Endothelial cell of umbilical vein (primary cell): ENCODE measurements around the gene MYLK. TPM values are rescaled to one million over a fixed set of nuclear protein-coding genes. Genes with fewer than 3 reads are reported as not detected.

Experiments used
- BruUV-seq: library from RNA; stranded (reverse); fragments of 400-500 nt; replicated peaks from 2 replicates; lab custom pipeline; 2021; lab: Mats Ljungman, UMichigan
- CTCF ChIA-PET: fragments of 300-600, 350-600 bp; sonication (Branson Sonifier 250); formaldehyde crosslinking; loops from one replicate; lab custom pipeline; 2021; ENCODE audit warnings: antibody characterized with exemption, inconsistent platforms; lab: Charles Lee
- POLR2A ChIA-PET: fragments of 300-600, 350-600 bp; sonication (Branson Sonifier 250); formaldehyde crosslinking; loops from one replicate; lab custom pipeline; 2021; ENCODE audit warnings: antibody characterized with exemption, inconsistent platforms; lab: Charles Lee
- DNase-seq: peaks from one replicate; pipeline ENCODE4 v3.0.0-alpha.2; 2011; ENCODE audit warnings: low read depth, low spot score
- FAIRE-seq: peaks from 2 replicates; lab custom pipeline; 2011; peaks lifted over from hg19 to GRCh38; lab: Jason Lieb, UNC
- H2AFZ ChIP-seq: 2 replicates; pipeline ENCODE4 v1.6.0; 2012; ENCODE audit warnings: low read depth, low read length, control low read depth, inconsistent platforms
- H3K27ac ChIP-seq: 2 replicates; pipeline ENCODE4 v1.5.1; 2011; ENCODE audit warnings: low read depth, mild to moderate bottlenecking, control low read depth, low read length, moderate library complexity; ENCODE audit not compliant: insufficient read depth
- H3K27me3 ChIP-seq, 2 experiments: 2 replicates each; pipeline versions ENCODE4 v1.6.0 to v1.6.1; 2011; ENCODE audit warnings: low read length in 2 of 2, mixed read lengths in 1 of 2; ENCODE audit not compliant: control insufficient read depth in 2 of 2, insufficient read depth in 2 of 2
- H3K36me3 ChIP-seq, 2 experiments: 2 replicates in 1 of 2; 3 replicates in 1 of 2; pipeline ENCODE4 v1.5.1; 2011; ENCODE audit warnings: low read length in 2 of 2, mild to moderate bottlenecking in 1 of 2, moderate library complexity in 1 of 2; ENCODE audit not compliant: control insufficient read depth in 2 of 2, insufficient read depth in 2 of 2; ENCODE audit errors: extremely low read depth in 1 of 2
- H3K4me1 ChIP-seq: 3 replicates; pipeline ENCODE4 v1.5.1; 2011; ENCODE audit warnings: mild to moderate bottlenecking, low read length; ENCODE audit not compliant: control insufficient read depth, insufficient read depth; ENCODE audit errors: extremely low read depth
- H3K4me2 ChIP-seq: 2 replicates; pipeline ENCODE4 v1.6.1; 2011; ENCODE audit warnings: low read length, control low read depth, mixed read lengths; ENCODE audit not compliant: insufficient read depth
- H3K4me3 ChIP-seq, 3 experiments: fragments of 200-600 bp in 1 of 3; sonication (generic), shearing (Covaris generic) in 1 of 3; replicated peaks in 1 of 3; 2 replicates each; pipeline ENCODE4 v1.5.1; 2011 to 2016; ENCODE audit warnings: control low read depth in 3 of 3, low read length in 3 of 3, mild to moderate bottlenecking in 2 of 3, inconsistent platforms in 1 of 3, low read depth in 1 of 3, moderate library complexity in 1 of 3; ENCODE audit not compliant: insufficient read depth in 1 of 3
- H3K79me2 ChIP-seq: 2 replicates; pipeline ENCODE4 v1.6.0; 2012; ENCODE audit warnings: low read length, inconsistent platforms; ENCODE audit not compliant: control insufficient read depth, insufficient read depth
- H3K9ac ChIP-seq: replicated peaks from 2 replicates; pipeline ENCODE3; 2011; ENCODE audit warnings: low read length, control low read depth; ENCODE audit not compliant: insufficient read depth; ENCODE audit errors: extremely low read depth
- H3K9me1 ChIP-seq: replicated peaks from 3 replicates; pipeline ENCODE4 v1.6.0; 2011; ENCODE audit warnings: mild to moderate bottlenecking, low read length; ENCODE audit not compliant: control insufficient read depth, insufficient read depth; ENCODE audit errors: extremely low read depth
- H3K9me3 ChIP-seq: replicated peaks from 2 replicates; pipeline ENCODE4 v1.5.1; 2012; ENCODE audit warnings: low read length, inconsistent platforms; ENCODE audit not compliant: control insufficient read depth, insufficient read depth
- H4K20me1 ChIP-seq: replicated peaks from 2 replicates; pipeline ENCODE3; 2011; ENCODE audit warnings: mild to moderate bottlenecking, low read length; ENCODE audit not compliant: control insufficient read depth, insufficient read depth; ENCODE audit errors: extremely low read depth
- EZH2 ChIP-seq: IDR thresholded peaks from 2 replicates; pipeline ENCODE4 v1.6.1; 2012; ENCODE audit warnings: borderline replicate concordance, low read depth, mild to moderate bottlenecking, moderate library complexity, low read length, inconsistent platforms; ENCODE audit not compliant: severe bottlenecking
- GATA2 ChIP-seq: IDR thresholded peaks from 2 replicates; pipeline ENCODE4 v1.7.0; 2011; ENCODE audit warnings: low read depth, mild to moderate bottlenecking, moderate library complexity, mixed read lengths, low read length; ENCODE audit not compliant: insufficient read length, insufficient read depth
- JUN ChIP-seq: IDR thresholded peaks from 2 replicates; pipeline ENCODE4 v1.6.1; 2011; ENCODE audit warnings: borderline replicate concordance, low read depth; ENCODE audit not compliant: insufficient read length, insufficient read depth
- MYC ChIP-seq: IDR thresholded peaks from one replicate; pipeline ENCODE4 v1.6.1; 2011; ENCODE audit warnings: mild to moderate bottlenecking, low read depth, low read length
- POLR2A ChIP-seq: IDR thresholded peaks from 2 replicates; pipeline ENCODE4 v1.6.1; 2012; ENCODE audit warnings: low read depth, mild to moderate bottlenecking, control low read depth, low read length
- POLR2AphosphoS5 ChIP-seq: IDR thresholded peaks from 2 replicates; pipeline ENCODE4 v1.6.1; 2012; ENCODE audit warnings: low read depth, mild to moderate bottlenecking, control low read depth, low read length, moderate library complexity; ENCODE audit not compliant: insufficient read depth
- dilution Hi-C: fragments of 300-500 bp; cut with MboI; formaldehyde crosslinking; loops from one replicate; pipeline ENCODE4 v1.15.0; 2019; ENCODE audit warnings: low sequenced_read_pairs; ENCODE audit not compliant: extremely low pct_ligation_motif_present
- intact Hi-C: fragments of 100-400 bp; cut with micrococcal nuclease; formaldehyde crosslinking; loops from one replicate; pipeline ENCODE4 v1.10.0; 2022
- polyA plus RNA-seq, 4 experiments: library from polyadenylated mRNA; depleted of rRNA in 3 of 4; stranded (reverse) in 3 of 4; unstranded in 1 of 4; fragments of >200 nt; gene quantifications; 2 replicates each; pipeline versions ENCODE4 v1.2.1 to v1.2.3, GENCODE V29; 2011 to 2012; ENCODE audit warnings: missing spikeins in 1 of 4
- total RNA-seq: library from RNA; stranded (reverse); gene quantifications from 2 replicates; pipeline ENCODE4 v1.2.3, GENCODE V29; 2021
- TF ChIP-seq, protein P1 (sequence below): IDR thresholded peaks from 2 replicates; pipeline ENCODE4 v1.6.1; 2011; ENCODE audit not compliant: insufficient read depth, insufficient read length
- TF ChIP-seq, protein P2 (sequence below), 2 donors: IDR thresholded peaks; 1 replicate in 1 of 2; 2 replicates in 1 of 2; pipeline ENCODE4 v1.5.1; 2011; ENCODE audit warnings: low read length in 2 of 2, mild to moderate bottlenecking in 2 of 2, moderate library complexity in 2 of 2, control low read depth in 1 of 2, inconsistent platforms in 1 of 2, low read depth in 1 of 2; ENCODE audit not compliant: insufficient read depth in 1 of 2; ENCODE audit errors: extremely low read depth in 1 of 2

Gene MYLK
- total and polyA plus RNA-seq, 2 donors (not counting 3 experiments of a cell fraction or from before 2014, with no cell fraction given) = 10.0 to 22.2 TPM

DNA sequence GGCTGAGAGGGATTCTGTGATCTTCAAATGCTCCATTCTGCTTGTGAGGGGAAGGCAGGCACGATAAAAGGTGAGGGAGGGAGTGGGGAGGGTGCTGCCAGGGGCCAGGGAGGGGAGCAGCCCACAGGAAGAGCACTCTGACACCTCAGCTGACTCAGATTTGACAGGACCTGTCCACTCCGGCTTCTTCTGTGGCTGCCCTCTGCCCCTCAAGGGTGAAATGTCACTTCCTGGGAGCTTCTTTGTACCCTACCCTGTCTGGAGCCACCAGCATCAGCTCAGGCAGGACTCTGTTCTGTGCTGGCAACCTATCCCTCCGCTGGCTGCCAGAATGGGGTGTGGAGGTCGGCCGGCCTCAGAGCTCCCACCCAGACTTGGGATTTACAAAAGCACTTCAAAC, 185.3 kb downstream of the MYLK start:
- TF ChIP-seq POLR2A = no peak
- no peak for TF ChIP-seq EZH2
- TF ChIP-seq GATA2 = no peak
- TF ChIP-seq, protein P1, sequence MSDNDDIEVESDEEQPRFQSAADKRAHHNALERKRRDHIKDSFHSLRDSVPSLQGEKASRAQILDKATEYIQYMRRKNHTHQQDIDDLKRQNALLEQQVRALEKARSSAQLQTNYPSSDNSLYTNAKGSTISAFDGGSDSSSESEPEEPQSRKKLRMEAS = no peak
- TF ChIP-seq MYC = no peak
- TF ChIP-seq JUN = no peak
- TF ChIP-seq, protein P2, sequence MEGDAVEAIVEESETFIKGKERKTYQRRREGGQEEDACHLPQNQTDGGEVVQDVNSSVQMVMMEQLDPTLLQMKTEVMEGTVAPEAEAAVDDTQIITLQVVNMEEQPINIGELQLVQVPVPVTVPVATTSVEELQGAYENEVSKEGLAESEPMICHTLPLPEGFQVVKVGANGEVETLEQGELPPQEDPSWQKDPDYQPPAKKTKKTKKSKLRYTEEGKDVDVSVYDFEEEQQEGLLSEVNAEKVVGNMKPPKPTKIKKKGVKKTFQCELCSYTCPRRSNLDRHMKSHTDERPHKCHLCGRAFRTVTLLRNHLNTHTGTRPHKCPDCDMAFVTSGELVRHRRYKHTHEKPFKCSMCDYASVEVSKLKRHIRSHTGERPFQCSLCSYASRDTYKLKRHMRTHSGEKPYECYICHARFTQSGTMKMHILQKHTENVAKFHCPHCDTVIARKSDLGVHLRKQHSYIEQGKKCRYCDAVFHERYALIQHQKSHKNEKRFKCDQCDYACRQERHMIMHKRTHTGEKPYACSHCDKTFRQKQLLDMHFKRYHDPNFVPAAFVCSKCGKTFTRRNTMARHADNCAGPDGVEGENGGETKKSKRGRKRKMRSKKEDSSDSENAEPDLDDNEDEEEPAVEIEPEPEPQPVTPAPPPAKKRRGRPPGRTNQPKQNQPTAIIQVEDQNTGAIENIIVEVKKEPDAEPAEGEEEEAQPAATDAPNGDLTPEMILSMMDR (IDR thresholded peaks at IDR 0.05; ENCODE audit: extremely low read depth in 1 of 2, insufficient read depth in 1 of 2, low read depth in 1 of 2, low read length in 2 of 2) = no peak
- no peak for TF ChIP-seq POLR2AphosphoS5
- Histone ChIP-seq H3K4me3 (no peak overlapping the region), H4K20me1 (no peaks in the 10 kb centered on the region), H3K36me3 (no peaks in the 10 kb centered on the region), H3K27ac (no peak overlapping the region), H2AFZ (no peak overlapping the region), H3K27me3 (no peaks in the 10 kb centered on the region), H3K79me2 (no peaks in the 10 kb centered on the region), H3K4me1 (peaks cover 25% of the 10 kb centered on the region), H3K9ac (no peak overlapping the region), H3K9me1 (no peaks in the 10 kb centered on the region), H3K9me3 (no peaks in the 10 kb centered on the region), H3K4me2 (no peak overlapping the region)
- DNase-seq (no peak), FAIRE-seq (no peak)
- CTCF ChIA-PET = interaction anchor here (0.9 to 1.9 kb wide), 3 partner anchors 25 to 57 kb away, joined by 4 to 39 read pairs (median 5); no protein-coding TSS in a partner anchor
- intact Hi-C loops (no loop called here), dilution Hi-C loops (no loop called here)
- POLR2A ChIA-PET = no interaction called here
- BruUV-seq = no TSS peak
